ENCODE measurements around the gene UBD. TPM values are rescaled to one million over a fixed set of nuclear protein-coding genes. Genes with fewer than 3 reads are reported as not detected.
A peak's percentile ranks its signal among the peaks of the same experiment; 100 is the strongest.

UBD gene
- total RNA-seq, 1 experiment from 2014 or later: 10.1 TPM

DNA sequence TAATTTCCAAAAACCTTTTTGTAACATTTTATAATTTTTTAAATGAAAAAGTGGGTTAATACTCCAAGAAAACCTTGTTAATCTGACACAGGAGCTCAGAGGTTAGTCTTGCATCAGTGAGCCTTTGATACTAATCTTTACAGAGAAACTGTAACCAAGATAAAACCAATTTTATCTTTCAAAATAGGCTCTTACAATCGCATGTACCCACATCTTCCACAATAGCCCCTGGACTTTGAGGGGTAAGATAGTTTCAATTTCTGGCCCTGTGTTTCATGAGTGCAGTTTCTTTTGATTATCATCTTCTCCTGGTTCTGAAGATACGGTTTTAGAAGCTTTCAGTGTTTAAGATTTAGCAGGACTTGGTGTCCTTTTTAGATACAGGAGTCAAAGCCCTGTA lies 37.3 kb downstream of the UBD start:
- no peak for DNase-seq (ENCODE audit: low read depth)

GRCh38 chr6:29521006-29521680 lies 38.4 kb downstream of the UBD start:
- no peak for DNase-seq (ENCODE audit: low read depth)

GRCh38 chr6:29520232-29520631 lies 39.3 kb downstream of the UBD start:
- DNase-seq (ENCODE audit: low read depth): no peak

- DNase-seq (ENCODE audit: low read depth): no peak
Measured at GRCh38 chr6:29519291-29520010, 40.1 kb downstream of the UBD start.

GRCh38 chr6:29517728-29518440 lies 41.6 kb downstream of the UBD start:
- no peak for DNase-seq (ENCODE audit: low read depth)

DNA sequence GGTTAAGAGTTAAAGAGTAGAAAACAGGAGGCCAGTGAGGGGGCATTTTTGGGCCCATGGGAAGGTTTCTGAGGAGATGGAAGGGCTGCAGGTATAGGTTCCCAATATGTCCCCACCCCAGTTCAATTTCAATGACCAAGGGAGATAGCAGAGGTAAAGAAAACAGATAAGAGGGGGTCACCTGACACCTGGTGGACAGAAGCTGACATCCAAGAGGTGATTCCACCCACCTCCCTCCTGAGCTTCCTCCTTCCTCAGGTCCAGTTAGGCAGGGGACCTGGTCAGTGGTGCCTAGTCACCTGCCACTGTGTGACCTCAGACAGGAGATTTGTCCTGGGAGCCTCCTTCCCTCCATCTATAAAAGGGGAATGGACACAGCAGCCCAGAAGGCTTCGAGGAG lies 42.3 kb downstream of the UBD start:
- no peak for DNase-seq (ENCODE audit: low read depth)

- peak; percentile 89 for DNase-seq (ENCODE audit: low read depth)
Measured at GRCh38 chr6:29516108-29516507, 43.4 kb downstream of the UBD start.

DNA sequence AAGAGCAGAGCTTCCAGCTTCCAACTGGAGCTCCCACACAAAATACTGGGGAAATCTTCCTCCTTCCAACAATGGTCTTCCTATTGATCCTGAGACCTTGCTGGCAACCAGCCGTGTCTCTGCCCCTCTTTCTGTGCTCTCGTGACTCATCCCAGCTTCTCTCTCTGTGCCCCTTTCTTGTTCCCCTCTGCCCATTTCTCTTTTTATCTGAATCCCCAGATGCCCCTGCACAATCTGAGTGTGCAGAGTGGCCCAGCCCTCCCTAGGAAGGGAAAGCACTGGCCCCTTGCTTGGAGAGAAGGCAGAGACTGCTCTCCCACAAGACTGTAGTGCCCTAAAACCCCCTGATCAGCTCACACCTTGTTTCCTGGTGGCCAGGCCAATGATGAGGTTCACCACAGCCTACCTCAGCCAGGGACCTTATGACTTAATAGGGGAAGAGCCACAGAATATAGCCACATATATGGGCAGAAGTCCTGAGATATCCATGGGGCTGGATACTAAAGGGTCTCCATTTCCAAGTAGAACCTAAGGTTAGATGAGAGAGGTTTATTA lies 48.7 kb downstream of the UBD start:
- DNase-seq (ENCODE audit: low read depth): no peak

DNA sequence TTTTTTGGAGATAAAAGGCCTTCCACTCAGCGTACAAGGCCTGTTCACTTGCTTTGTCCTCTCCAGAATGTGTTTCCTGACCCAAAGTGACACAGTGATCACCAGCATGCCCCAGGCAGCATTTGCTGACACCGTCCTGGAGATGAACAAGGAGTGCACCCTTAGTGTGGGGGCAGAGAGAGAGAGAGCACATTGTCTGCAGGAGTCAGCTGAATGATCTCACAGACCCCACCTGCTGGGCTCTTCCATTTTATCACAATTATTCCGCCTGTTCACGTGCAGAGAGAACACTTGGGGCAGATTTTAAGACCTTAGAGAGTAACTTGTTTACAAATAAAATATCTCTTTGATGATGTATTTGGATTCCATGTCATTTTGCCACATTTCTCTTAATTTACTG lies 49.3 kb downstream of the UBD start:
- no peak for DNase-seq (ENCODE audit: low read depth)

- no peak for DNase-seq (ENCODE audit: low read depth)
Measured at GRCh38 chr6:29509711-29510110, 49.8 kb downstream of the UBD start.

GRCh38 chr6:29509239-29509638 lies 50.3 kb downstream of the UBD start:
- DNase-seq (ENCODE audit: low read depth): no peak

- no peak for DNase-seq (ENCODE audit: low read depth)
Measured at GRCh38 chr6:29507319-29507718, 52.2 kb downstream of the UBD start.

DNA sequence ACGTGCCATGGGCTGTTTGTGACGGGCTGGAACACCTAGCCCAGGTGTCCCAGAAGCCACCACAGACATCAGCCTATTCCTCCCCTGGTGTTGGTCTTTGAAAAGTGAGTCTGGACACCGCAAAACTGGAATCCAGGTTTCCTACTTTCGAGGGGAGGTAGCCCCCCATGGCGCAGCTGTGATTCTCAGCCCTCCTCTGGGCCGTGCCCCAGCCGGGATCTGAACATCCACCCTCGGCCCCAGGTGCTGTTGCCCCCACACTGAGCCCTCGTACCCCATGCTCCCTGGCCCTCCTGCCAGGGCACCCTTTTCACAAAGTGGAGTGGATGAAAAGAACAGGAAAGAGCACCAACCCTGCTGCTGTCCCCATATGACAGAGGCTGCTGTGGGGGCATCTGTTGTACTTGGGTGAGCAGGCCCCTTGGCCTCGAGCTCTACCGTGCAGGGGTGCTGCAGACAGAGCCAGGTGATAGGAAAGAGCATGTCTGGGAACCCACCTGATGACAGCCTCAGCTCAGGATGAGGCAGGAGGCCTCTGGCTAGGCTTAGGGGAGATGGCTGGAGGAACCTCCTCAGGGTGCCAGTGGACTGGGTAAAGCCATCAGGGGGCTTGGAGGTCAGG lies 53.0 kb downstream of the UBD start:
- DNase-seq (ENCODE audit: low read depth): no peak

- no peak for DNase-seq (ENCODE audit: low read depth)
Measured at GRCh38 chr6:29505808-29506207, 53.7 kb downstream of the UBD start.

Other genes with a start within 250 kb of the UBD start
- gene OR5V1, start 190.9 kb downstream of the UBD start, total RNA-seq (2014; rRNA removed; shearing (Covaris generic)): not detected in 2 replicates
- gene OR12D3, start 184.4 kb downstream of the UBD start, total RNA-seq (2014; rRNA removed; shearing (Covaris generic)): not detected in 2 replicates
- not detected in 2 replicates for gene OR12D2, start 164.1 kb downstream of the UBD start, total RNA-seq (2014; rRNA removed; shearing (Covaris generic))
- gene OR12D1, start 144.8 kb downstream of the UBD start, total RNA-seq (2014; rRNA removed; shearing (Covaris generic)): not detected in 2 replicates
- gene OR10C1, start 120.4 kb downstream of the UBD start, total RNA-seq (2014; rRNA removed; shearing (Covaris generic)): not detected in 2 replicates
- not detected in 2 replicates for gene OR11A1, start 102.7 kb downstream of the UBD start, total RNA-seq (2014; rRNA removed; shearing (Covaris generic))
- gene OR2H1, start 102.6 kb downstream of the UBD start, total RNA-seq (2014; rRNA removed; shearing (Covaris generic)): not detected in 2 replicates
- not detected in 2 replicates for gene MAS1L, start 71.8 kb downstream of the UBD start, total RNA-seq (2014; rRNA removed; shearing (Covaris generic))
- gene OR2H2, start 25.4 kb upstream of the UBD start, total RNA-seq (2014; rRNA removed; shearing (Covaris generic)): not detected in 2 replicates
- 1.3 and 4.3 TPM in 2 replicates for gene GABBR1, start 73.5 kb upstream of the UBD start, total RNA-seq (2014; rRNA removed; shearing (Covaris generic))
- not detected in 2 replicates for gene MOG, start 97.4 kb upstream of the UBD start, total RNA-seq (2014; rRNA removed; shearing (Covaris generic))
- 0.57 TPM in 1 of 2 replicates, not detected in the other for gene ZFP57, start 121.4 kb upstream of the UBD start, total RNA-seq (2014; rRNA removed; shearing (Covaris generic))
- gene HLA-F, start 163.7 kb upstream of the UBD start, total RNA-seq (2014; rRNA removed; shearing (Covaris generic)): 19.9 and 21.8 TPM in 2 replicates

Data from Daoy (cell line).